ENCODE data around the gene ADGRG6. TPM values are rescaled to one million over a fixed set of nuclear protein-coding genes. Genes with fewer than 3 reads are reported as not detected.

Gene ADGRG6
- total and polyA plus RNA-seq, 2 donors (not counting 3 experiments of a cell fraction or from before 2014, with no cell fraction given) = 99.3 to 166 TPM

DNA sequence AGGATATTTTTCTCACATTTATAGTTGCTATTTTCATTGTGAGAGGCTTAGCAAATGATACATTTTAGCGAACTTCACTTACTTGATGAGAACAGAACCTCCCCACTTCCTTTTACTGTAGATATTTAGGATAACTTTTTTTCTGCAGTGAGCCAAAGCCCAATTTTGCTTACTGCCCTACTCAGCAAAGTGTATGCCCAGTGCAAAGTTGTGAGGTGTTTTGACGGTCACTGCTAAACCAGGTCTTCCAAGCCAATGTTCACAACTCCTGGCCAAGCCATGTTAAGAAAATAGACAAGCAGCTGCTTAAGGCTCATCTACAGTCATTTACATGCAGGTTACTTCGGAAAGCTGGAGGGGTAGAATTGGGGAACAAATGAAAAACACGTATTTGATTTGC, 144.8 kb downstream of the ADGRG6 start:
- FAIRE-seq = no peak

GRCh38 chr6:142448091-142448729, 146.4 kb downstream of the ADGRG6 start:
- no peak overlapping the region for H2AFZ ChIP-seq (ENCODE audit: low read depth, low read length)
- no peaks in the 10 kb centered on the region for H3K9me1 ChIP-seq (replicated peaks; ENCODE audit: control insufficient read depth, extremely low read depth, insufficient read depth, low read length)
- ChIA-PET CTCF (interaction anchor here (2.3 kb wide), 1 partner anchor 26 kb away, joined by 9 read pairs; no protein-coding TSS in a partner anchor), POLR2A (no interaction called here)
- peaks cover 2 to 42% of the 10 kb centered on the region in 2 experiments for H3K36me3 ChIP-seq (ENCODE audit: control insufficient read depth in 2 of 2, extremely low read depth in 1 of 2, insufficient read depth in 2 of 2, low read length in 2 of 2)
- TF ChIP-seq JUN (IDR thresholded peaks at IDR 0.05; ENCODE audit: borderline replicate concordance, insufficient read depth, insufficient read length, low read depth) = no peak
- no peak for TF ChIP-seq POLR2A (IDR thresholded peaks at IDR 0.05; ENCODE audit: low read depth, low read length)
- no peak for TF ChIP-seq POLR2AphosphoS5 (IDR thresholded peaks at IDR 0.05; ENCODE audit: insufficient read depth, low read depth, low read length)
- TF ChIP-seq MYC (IDR thresholded peaks at IDR 0.05; ENCODE audit: low read depth, low read length) = no peak
- TF ChIP-seq CTCF (IDR thresholded peaks at IDR 0.05; ENCODE audit: extremely low read depth in 1 of 2, insufficient read depth in 1 of 2, low read depth in 1 of 2, low read length in 2 of 2) = no peak
- no peak for TF ChIP-seq FOS (IDR thresholded peaks at IDR 0.05; ENCODE audit: borderline replicate concordance, insufficient read depth, low read length)
- TF ChIP-seq, protein P1, sequence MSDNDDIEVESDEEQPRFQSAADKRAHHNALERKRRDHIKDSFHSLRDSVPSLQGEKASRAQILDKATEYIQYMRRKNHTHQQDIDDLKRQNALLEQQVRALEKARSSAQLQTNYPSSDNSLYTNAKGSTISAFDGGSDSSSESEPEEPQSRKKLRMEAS (IDR thresholded peaks at IDR 0.05; ENCODE audit: insufficient read depth, insufficient read length) = no peak
- no peak for TF ChIP-seq GATA2 (IDR thresholded peaks at IDR 0.05; ENCODE audit: insufficient read depth, insufficient read length, low read depth, low read length)
- no peak for TF ChIP-seq EZH2 (IDR thresholded peaks at IDR 0.05; ENCODE audit: borderline replicate concordance, low read depth, low read length, severe bottlenecking)
- dilution Hi-C loops (cut with MboI; ENCODE audit: extremely low pct_ligation_motif_present, low sequenced_read_pairs) (no loop called here), intact Hi-C loops (cut with micrococcal nuclease) (no loop called here)
- no peak overlapping the region for H3K4me3 ChIP-seq (replicated peaks in 1 of 3; ENCODE audit: insufficient read depth in 1 of 3, low read depth in 1 of 3, low read length in 3 of 3)
- no peaks in the 10 kb centered on the region for H3K4me1 ChIP-seq (ENCODE audit: control insufficient read depth, extremely low read depth, insufficient read depth, low read length)
- H3K4me2 ChIP-seq (ENCODE audit: insufficient read depth, low read length) = no peak overlapping the region
- no peaks in the 10 kb centered on the region for H3K79me2 ChIP-seq (ENCODE audit: control insufficient read depth, insufficient read depth, low read length)
- no peak overlapping the region for H3K27ac ChIP-seq (ENCODE audit: insufficient read depth, low read depth, low read length)
- no peak overlapping the region for H3K9ac ChIP-seq (replicated peaks; ENCODE audit: extremely low read depth, insufficient read depth, low read length)
- DNase-seq (ENCODE audit: low read depth, low spot score) (no peak), FAIRE-seq (no peak)
- no peaks in the 10 kb centered on the region for H3K27me3 ChIP-seq (ENCODE audit: control insufficient read depth in 2 of 2, insufficient read depth in 2 of 2, low read length in 2 of 2)
- BruUV-seq (replicated peaks) = no TSS peak
- no peaks in the 10 kb centered on the region for H3K9me3 ChIP-seq (replicated peaks; ENCODE audit: control insufficient read depth, insufficient read depth, low read length)
- no peaks in the 10 kb centered on the region for H4K20me1 ChIP-seq (replicated peaks; ENCODE audit: control insufficient read depth, extremely low read depth, insufficient read depth, low read length)

More for the DNA sequence above, 144.8 kb downstream of the ADGRG6 start:
- Histone ChIP-seq H3K9ac (replicated peaks; ENCODE audit: extremely low read depth, insufficient read depth, low read length) (no peak overlapping the region), H3K4me1 (ENCODE audit: control insufficient read depth, extremely low read depth, insufficient read depth, low read length) (no peaks in the 10 kb centered on the region), H3K27ac (ENCODE audit: insufficient read depth, low read depth, low read length) (no peak overlapping the region), H3K79me2 (ENCODE audit: control insufficient read depth, insufficient read depth, low read length) (no peaks in the 10 kb centered on the region), H3K36me3 (ENCODE audit: control insufficient read depth in 2 of 2, extremely low read depth in 1 of 2, insufficient read depth in 2 of 2, low read length in 2 of 2) (peaks cover 0 to 38% of the 10 kb centered on the region in 2 experiments), H3K27me3 (ENCODE audit: control insufficient read depth in 2 of 2, insufficient read depth in 2 of 2, low read length in 2 of 2) (no peaks in the 10 kb centered on the region), H3K4me3 (replicated peaks in 1 of 3; ENCODE audit: insufficient read depth in 1 of 3, low read depth in 1 of 3, low read length in 3 of 3) (no peak overlapping the region), H2AFZ (ENCODE audit: low read depth, low read length) (no peak overlapping the region), H3K9me3 (replicated peaks; ENCODE audit: control insufficient read depth, insufficient read depth, low read length) (no peaks in the 10 kb centered on the region), H3K4me2 (ENCODE audit: insufficient read depth, low read length) (no peak overlapping the region), H4K20me1 (replicated peaks; ENCODE audit: control insufficient read depth, extremely low read depth, insufficient read depth, low read length) (no peaks in the 10 kb centered on the region), H3K9me1 (replicated peaks; ENCODE audit: control insufficient read depth, extremely low read depth, insufficient read depth, low read length) (no peaks in the 10 kb centered on the region)
- CTCF ChIA-PET = interaction anchor here (2.3 kb wide), 1 partner anchor 28 kb away, joined by 9 read pairs; no protein-coding TSS in a partner anchor
- no peak for DNase-seq (ENCODE audit: low read depth, low spot score)
- POLR2A ChIA-PET = no interaction called here
- intact Hi-C loops (cut with micrococcal nuclease) (no loop called here), dilution Hi-C loops (cut with MboI; ENCODE audit: extremely low pct_ligation_motif_present, low sequenced_read_pairs) (no loop called here)
- no peak for TF ChIP-seq MYC (IDR thresholded peaks at IDR 0.05; ENCODE audit: low read depth, low read length)
- BruUV-seq (replicated peaks) = no TSS peak

Data from endothelial cell of umbilical vein (primary cell).